SW 1271 (cell line): Measurements from ENCODE around the gene TRPC4AP.

Source experiments
- DNase-seq, 2 experiments: peaks; one replicate each; lab custom pipeline; 2025; lab: John Stamatoyannopoulos, UW

Gene TRPC4AP

GRCh38 chr20:34987288-34988190 is 105.1 kb downstream of the TRPC4AP start:
- no peak for DNase-seq

- no peak for DNase-seq
These were observed 106.0 kb downstream of the TRPC4AP start for GRCh38 chr20:34986311-34987287.

- no peak for DNase-seq
These were observed 106.9 kb downstream of the TRPC4AP start for GRCh38 chr20:34985461-34986310.

GRCh38 chr20:34984756-34985261 is 107.8 kb downstream of the TRPC4AP start:
- DNase-seq: no peak

DNA sequence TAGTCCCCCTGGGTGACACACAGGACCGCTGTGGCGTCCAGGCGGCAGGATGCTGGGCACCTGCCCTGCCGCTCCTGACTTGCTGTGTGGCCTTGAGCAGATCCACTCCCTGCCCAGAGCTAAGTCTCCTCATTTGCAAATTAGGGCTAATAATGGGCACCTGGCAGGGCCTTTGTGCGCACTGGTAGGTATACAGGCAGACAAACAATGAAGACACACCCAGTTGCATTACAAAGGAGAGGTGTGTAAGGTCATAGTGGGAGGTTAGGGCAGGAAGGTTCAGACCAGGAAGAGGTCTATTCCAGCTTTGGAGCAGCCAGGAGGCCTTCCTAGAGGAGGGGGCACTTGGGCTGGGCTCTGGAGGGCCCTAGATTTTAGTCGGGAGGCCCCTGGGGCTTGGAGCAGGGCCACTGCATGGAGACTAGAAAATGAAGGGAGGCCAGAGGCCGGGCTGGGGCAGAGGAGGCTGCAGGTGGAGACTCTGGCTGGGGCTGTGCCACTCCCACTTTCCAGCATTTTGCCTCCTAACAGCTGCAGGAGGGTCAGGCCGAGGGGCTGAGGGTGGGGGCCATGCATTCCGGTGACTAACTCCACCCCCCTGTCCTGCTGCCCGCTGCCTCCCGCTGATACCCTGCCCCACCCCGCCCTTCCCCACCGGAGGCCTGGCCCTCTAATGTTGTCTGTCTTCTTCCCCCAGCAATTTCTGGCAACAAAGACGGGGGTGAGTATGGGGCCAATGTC is 108.4 kb downstream of the TRPC4AP start:
- no peak for DNase-seq

DNA sequence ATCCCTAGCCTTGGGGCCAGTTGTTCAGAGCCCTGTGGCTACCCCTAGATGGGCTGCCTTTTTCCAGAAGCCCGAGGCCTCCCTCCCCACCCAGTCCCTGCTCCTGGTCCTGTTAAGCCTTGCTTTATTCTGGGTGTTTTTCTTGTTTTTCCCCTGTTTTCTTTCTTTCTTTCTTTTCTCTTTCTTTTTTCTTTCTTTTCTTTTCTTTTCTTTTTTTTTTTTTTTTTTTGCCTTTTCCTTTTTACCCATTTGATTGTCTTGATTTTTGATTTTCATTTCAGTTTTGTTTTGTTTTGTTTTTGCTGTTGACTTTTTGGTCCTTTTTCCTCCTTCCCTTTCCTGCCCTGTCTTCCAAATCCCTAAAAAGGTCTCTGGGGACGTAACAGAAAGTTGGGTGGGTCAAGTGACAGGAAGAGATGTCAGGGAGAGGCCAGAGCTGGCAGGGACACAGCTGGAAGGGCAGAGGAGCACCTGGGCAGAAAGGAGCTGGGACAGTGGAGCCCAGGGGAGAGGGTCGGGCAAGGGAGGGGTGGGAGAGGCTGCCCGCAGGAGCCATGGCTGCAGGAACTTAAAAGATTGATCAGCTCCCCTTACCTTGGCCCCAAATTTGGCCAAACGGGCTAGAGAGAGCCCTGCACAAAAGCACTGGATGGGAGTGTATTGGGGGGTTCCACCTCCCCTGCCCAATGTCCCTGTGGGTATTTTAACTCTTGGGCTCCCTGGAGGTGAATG is 109.4 kb downstream of the TRPC4AP start:
- no peak for DNase-seq

DNA sequence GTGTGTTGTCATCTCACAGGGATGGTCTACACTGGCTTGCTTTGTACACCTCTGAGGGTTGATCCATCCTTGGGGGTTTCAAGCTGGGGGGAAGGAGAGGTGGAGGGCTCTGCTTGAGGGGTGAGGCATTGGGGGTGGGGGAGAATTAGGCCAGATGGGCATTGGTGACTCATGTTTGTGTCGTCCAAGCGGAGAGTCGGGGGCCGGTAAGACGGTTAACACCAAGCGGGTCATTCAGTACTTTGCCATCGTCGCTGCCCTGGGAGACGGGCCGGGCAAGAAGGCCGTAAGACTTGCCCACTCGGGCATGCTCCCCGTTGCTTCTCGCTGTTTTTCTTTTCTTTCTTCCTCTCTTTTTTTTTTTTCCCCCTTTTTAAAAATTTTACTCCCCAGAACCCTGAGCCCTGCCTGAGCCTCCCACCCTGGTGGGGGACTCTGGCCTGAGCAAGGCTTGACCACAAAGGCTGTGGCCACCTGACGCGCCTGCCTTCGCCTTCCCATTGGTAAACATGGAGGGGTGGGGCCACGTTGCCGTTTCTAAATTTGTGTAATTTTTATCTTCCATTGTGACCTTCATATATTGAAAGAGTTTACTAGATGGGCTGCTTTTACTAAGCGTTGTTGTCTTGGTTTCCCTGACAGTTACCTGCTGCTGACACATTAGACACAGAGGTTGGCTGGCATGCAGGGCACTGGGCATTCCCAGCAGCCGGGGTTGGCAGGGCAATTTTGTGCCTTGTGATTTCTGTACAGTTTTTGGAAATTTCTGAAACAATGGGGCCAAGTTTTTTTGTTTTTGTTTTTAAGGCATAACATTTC is 110.1 kb downstream of the TRPC4AP start:
- no peak for DNase-seq

DNA sequence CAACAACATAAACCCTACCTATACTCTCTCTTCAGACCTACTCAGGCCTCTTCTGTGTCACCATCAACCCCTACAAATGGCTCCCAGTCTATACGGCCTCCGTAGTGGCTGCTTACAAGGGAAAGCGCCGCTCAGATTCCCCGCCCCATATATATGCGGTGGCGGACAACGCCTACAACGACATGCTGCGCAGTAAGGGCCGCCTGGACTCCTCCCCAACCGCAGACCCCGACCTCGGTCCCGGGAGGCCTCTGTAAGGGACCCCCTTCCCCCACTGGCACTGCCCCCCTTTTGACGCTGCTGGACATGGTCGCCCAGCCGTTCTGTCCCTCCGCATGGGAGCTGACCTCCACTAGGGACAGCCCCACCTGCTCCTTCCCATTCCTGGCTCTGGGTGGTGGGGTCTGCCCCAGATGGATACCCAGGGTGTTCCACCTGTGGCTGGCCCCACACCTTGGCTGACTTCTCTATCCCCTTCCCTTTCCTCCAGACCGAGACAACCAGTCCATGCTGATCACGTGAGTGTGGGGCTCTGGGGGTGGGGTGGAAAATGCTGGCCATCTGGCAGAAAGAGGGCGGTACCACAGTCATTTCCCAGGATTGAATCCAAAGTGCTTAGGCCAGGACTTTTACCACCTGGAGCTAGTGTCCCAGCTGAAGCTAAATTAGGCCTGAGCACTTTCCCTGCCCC is 111.9 kb downstream of the TRPC4AP start:
- no peak for DNase-seq

DNA sequence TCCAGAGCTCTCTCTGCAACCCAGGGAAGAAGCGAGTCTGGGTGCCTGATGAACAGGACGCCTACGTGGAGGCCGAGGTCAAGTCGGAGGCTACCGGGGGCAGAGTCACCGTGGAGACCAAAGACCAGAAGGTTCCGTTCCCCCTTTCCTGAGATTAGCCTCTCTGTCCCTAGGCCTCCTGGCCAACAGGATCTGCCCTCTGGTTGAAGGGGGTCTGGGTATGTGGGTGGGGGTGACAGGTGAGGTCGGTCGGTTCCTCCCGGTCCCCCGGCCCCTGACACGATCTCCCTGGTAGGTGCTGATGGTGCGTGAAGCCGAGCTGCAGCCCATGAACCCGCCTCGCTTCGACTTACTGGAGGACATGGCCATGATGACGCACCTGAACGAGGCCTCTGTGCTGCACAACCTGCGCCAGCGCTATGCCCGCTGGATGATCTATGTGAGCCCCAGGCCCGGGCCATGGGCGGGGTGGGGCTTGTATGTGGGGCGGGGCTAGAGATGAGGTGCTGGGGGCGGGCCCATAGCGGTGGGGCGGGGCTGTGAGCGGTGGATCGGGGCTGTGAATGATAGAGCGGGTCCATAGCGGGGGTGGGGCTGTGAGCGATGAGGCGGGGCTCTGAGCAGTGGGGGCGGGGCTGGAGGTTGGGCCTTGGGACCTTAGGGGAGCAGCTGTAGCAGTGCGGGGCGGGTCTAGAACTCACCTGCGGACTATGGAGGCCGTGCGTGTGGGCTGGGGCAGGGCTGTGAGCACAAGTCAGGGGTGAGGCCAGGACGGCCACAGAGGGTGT is 113.0 kb downstream of the TRPC4AP start:
- DNase-seq: no peak

DNA sequence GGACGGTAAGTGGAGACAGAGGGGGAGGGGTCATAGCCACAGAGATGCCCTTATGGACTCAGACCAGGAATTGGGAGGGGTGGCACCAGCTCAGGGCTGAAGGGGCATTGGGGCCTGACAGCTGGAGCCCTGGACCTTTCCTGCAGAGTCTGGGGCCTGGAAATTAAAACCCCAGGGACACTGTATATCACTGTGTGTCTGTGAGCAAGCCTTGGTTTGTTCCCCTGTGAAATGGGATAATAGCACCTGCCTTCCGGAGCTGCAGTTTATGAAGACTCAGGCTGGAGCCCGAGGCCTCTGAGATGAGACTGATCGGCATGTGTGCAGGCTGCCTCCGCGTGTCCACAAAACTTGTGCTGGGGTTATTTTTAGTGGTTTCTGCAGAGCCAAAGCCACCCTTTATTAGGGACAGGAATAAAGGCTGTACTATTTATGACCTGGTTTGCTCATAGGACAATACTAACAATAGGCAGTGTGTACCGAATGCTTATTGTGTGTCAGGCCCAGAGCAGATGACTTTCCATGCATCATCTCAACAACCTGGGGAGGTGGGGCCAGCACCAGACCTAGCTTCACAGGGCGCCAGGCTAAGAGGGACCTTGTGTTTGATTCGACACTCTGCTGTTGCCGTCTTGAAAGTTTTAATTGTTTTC is 114.4 kb downstream of the TRPC4AP start:
- DNase-seq: no peak

GRCh38 chr20:34977365-34978091 is 115.1 kb downstream of the TRPC4AP start:
- no peak for DNase-seq

GRCh38 chr20:34976286-34976685 is 116.3 kb downstream of the TRPC4AP start:
- DNase-seq: no peak

GRCh38 chr20:34974246-34974645 is 118.4 kb downstream of the TRPC4AP start:
- DNase-seq: no peak

DNA sequence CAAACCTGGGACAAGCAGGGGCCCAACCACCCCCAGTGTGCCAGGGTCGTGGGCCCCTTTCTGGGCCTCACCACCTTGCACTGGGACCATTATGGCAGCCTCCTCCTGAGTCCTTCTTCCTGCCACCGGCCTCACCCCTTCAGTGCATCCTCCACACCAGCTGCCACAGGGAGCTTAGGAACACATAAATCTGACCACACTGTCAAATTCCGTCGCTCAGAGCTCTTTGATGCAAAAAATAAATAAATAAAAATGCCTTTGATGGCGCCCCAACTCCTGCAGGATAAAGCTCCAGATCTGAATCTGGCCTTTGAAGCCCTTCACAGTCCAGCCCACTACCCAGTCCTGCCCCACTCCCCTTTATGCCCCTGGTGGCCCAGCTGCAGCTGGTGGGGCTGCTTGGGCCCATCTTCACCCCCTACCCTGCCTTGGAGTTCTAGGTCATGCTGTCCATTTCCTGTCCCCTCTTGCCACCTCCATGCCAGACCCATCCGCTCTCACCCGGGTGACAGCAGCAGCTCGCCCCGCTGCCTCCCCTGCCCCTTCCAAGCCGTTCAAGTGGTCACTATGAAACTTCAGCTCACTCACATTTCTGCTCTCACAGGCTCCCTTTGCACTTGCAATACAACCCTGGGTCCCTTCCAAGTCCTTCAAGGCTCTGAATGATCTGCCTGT is 120.9 kb downstream of the TRPC4AP start:
- no peak for DNase-seq

- DNase-seq: no peak
These were observed 121.6 kb downstream of the TRPC4AP start for GRCh38 chr20:34970846-34971560.
